Nasal cavity respiratory epithelium epithelial cell of viscerocranial mucosa (primary cell): ENCODE measurements around the gene NADK2. TPM values are rescaled to one million over a fixed set of nuclear protein-coding genes. Genes with fewer than 3 reads are reported as not detected.

Source experiments
- total RNA-seq: library from RNA; depleted of rRNA; stranded (reverse); fragments of >200 nt; gene quantifications from 2 replicates; pipeline ENCODE4 v1.2.3, GENCODE V29; 2014

Gene NADK2, protein sequence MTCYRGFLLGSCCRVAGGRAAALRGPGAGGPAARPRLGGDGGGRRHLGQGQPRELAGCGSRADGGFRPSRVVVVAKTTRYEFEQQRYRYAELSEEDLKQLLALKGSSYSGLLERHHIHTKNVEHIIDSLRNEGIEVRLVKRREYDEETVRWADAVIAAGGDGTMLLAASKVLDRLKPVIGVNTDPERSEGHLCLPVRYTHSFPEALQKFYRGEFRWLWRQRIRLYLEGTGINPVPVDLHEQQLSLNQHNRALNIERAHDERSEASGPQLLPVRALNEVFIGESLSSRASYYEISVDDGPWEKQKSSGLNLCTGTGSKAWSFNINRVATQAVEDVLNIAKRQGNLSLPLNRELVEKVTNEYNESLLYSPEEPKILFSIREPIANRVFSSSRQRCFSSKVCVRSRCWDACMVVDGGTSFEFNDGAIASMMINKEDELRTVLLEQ
- 35.0 and 41.7 TPM in 2 replicates for total RNA-seq

GRCh38 chr5:36241631-36242533 lies at the start of gene NADK2:
Gene NADK2, minus strand, starts transcription at chr5:36241925. Its CDS starts 127 bp downstream, at chr5:36241798.

GRCh38 chr5:36151434-36152323 lies 90.0 kb downstream of the NADK2 start, which contains the start of the genes LMBRD2 and SKP2:
Gene LMBRD2, minus strand, starts transcription at chr5:36151887. Its CDS starts 8,538 bp downstream, at chr5:36143349.
Gene SKP2, plus strand, starts transcription at chr5:36152111. Its CDS starts 152 bp downstream, at chr5:36152263.

Other genes with a start within 250 kb of the NADK2 start
- gene UGT3A2, start 175.0 kb downstream of the NADK2 start, total RNA-seq, result not detected in 2 replicates
- 15.7 and 33.1 TPM in 2 replicates for gene LMBRD2, start 90.0 kb downstream of the NADK2 start, total RNA-seq
- 13.0 and 20.1 TPM in 2 replicates for gene SKP2, start 89.8 kb downstream of the NADK2 start, total RNA-seq
- gene RANBP3L, start 60.0 kb upstream of the NADK2 start, total RNA-seq, result not detected in 2 replicates